ELF-1 (cell line): Measurements from ENCODE around the gene MRM1.
"Not testable (repeated sequence)": the region's sequence is repeated elsewhere in the genome, so short reads cannot be mapped to it uniquely, and the experiment has no call there.

Experiments
- DNase-seq: peaks from one replicate; pipeline ENCODE4 v3.0.0-alpha.2; 2016; ENCODE audit warnings: low read depth, low spot score

MRM1 gene

GRCh38 chr17:36600465-36600864 lies 918 bp upstream of the MRM1 start:
- DNase-seq, result no peak

- DNase-seq, result no peak
Measured at GRCh38 chr17:36600936-36601302, 464 bp upstream of the MRM1 start.

- DNase-seq, result peak; percentile 45
Measured at GRCh38 chr17:36602030-36602748, 806 bp downstream of the MRM1 start.

- DNase-seq, result peak; percentile 79
Measured at GRCh38 chr17:36602924-36603384, 1.6 kb downstream of the MRM1 start.

- not testable (repeated sequence) for DNase-seq
Measured at GRCh38 chr17:36605028-36605427, 3.6 kb downstream of the MRM1 start.

GRCh38 chr17:36608280-36608679 lies 6.9 kb downstream of the MRM1 start:
- DNase-seq, result no peak

GRCh38 chr17:36608794-36609497 lies 7.6 kb downstream of the MRM1 start:
- peak; percentile 71 for DNase-seq

GRCh38 chr17:36609498-36609862 lies 8.1 kb downstream of the MRM1 start:
- no peak for DNase-seq

GRCh38 chr17:36610474-36610873 lies 9.1 kb downstream of the MRM1 start:
- DNase-seq, result no peak

GRCh38 chr17:36611345-36612072 lies 10.1 kb downstream of the MRM1 start:
- DNase-seq, result no peak

GRCh38 chr17:36612323-36612722 lies 10.9 kb downstream of the MRM1 start:
- DNase-seq, result no peak

- no peak for DNase-seq
Measured at GRCh38 chr17:36613155-36613554, 11.8 kb downstream of the MRM1 start.

GRCh38 chr17:36614081-36614480 lies 12.7 kb downstream of the MRM1 start:
- no peak for DNase-seq

- DNase-seq, result peak; percentile 31
Measured at GRCh38 chr17:36614933-36615332, 13.6 kb downstream of the MRM1 start.

GRCh38 chr17:36616061-36617029 lies 15.0 kb downstream of the MRM1 start:
- no peak for DNase-seq

GRCh38 chr17:36617773-36618172 lies 16.4 kb downstream of the MRM1 start:
- no peak for DNase-seq

GRCh38 chr17:36623281-36623680 lies 21.9 kb downstream of the MRM1 start:
- DNase-seq, result no peak

- no peak for DNase-seq
Measured at GRCh38 chr17:36625188-36625587, 23.8 kb downstream of the MRM1 start.

GRCh38 chr17:36627101-36627500 lies 25.7 kb downstream of the MRM1 start:
- DNase-seq, result no peak

GRCh38 chr17:36628576-36628975 lies 27.2 kb downstream of the MRM1 start:
- DNase-seq, result no peak

GRCh38 chr17:36629252-36629847 lies 28.0 kb downstream of the MRM1 start:
- peak; percentile 90 for DNase-seq
